HCT116 (cell line): Measurements from ENCODE around the gene TENT4A. TPM values are rescaled to one million over a fixed set of nuclear protein-coding genes. Genes with fewer than 3 reads are reported as not detected.

ENCODE experiments used
- ATAC-seq: fragments of 200-7000 bp; cut with Tn5 transposase; 2 replicates; pipeline ENCODE4 v1.9.1; 2020; ENCODE audit warnings: mild to moderate bottlenecking, moderate library complexity
- BruUV-seq: library from RNA; stranded (reverse); fragments of 400-500 nt; replicated peaks from 2 replicates; lab custom pipeline; 2021; lab: Mats Ljungman, UMichigan
- CTCF ChIA-PET: fragments of 300-600 bp; sonication (Branson Sonifier 250); formaldehyde crosslinking; loops from one replicate; lab custom pipeline; 2021; ENCODE audit warnings: antibody characterized with exemption; lab: Charles Lee
- POLR2A ChIA-PET: fragments of 300-600, 350-600 bp; sonication (Branson Sonifier 250); formaldehyde crosslinking; loops from one replicate; lab custom pipeline; 2021; ENCODE audit warnings: antibody characterized with exemption; lab: Charles Lee
- RAD21 ChIA-PET, 2 experiments: fragments of 300-600 bp; sonication (Branson Sonifier 250); formaldehyde crosslinking; loops; one replicate each; lab custom pipeline; 2023; ENCODE audit warnings: low total read pairs in 2 of 2; ENCODE audit not compliant: uncharacterized antibody in 2 of 2, unreplicated experiment in 2 of 2, low non-redundant PET in 1 of 2; lab: Charles Lee
- DNase-seq: peaks from one replicate; pipeline ENCODE4 v3.0.0-alpha.2; 2010; ENCODE audit warnings: low read depth, low spot score
- H2AFZ ChIP-seq: fragments of 200-600 bp; shearing (Covaris generic), sonication (generic); 2 replicates; pipeline ENCODE4 v1.6.1; 2017; ENCODE audit warnings: low read depth, mixed run types, mixed read lengths, antibody characterized with exemption, low read length; ENCODE audit not compliant: poor library complexity, severe bottlenecking
- H3K27ac ChIP-seq: 2 replicates; pipeline ENCODE4 v1.5.1; 2012; ENCODE audit warnings: low read depth, low read length
- H3K27me3 ChIP-seq: fragments of 200-600 bp; sonication (generic); 2 replicates; pipeline ENCODE4 v1.6.1; 2016; ENCODE audit warnings: mixed run types, low read length, mixed read lengths; ENCODE audit not compliant: insufficient read depth
- H3K36me3 ChIP-seq, 2 experiments: fragments of 200-500 bp in 1 of 2; fragments of 200-600 bp in 1 of 2; sonication (Bioruptor generic) in 1 of 2; sonication (generic) in 1 of 2; 2 replicates each; pipeline versions ENCODE4 v1.5.1 to v1.6.1; 2014 to 2016; ENCODE audit warnings: low read length in 2 of 2, inconsistent platforms in 1 of 2, mixed read lengths in 1 of 2, mixed run types in 1 of 2; ENCODE audit not compliant: insufficient read depth in 2 of 2, control insufficient read depth in 1 of 2
- H3K4me1 ChIP-seq, 2 experiments: fragments of 200-600 bp in 1 of 2; sonication (generic) in 1 of 2; 2 replicates each; pipeline versions ENCODE4 v1.5.1 to v1.6.1; 2012 to 2017; ENCODE audit warnings: low read length in 2 of 2, inconsistent platforms in 1 of 2, mild to moderate bottlenecking in 1 of 2, mixed read lengths in 1 of 2, mixed run types in 1 of 2, moderate library complexity in 1 of 2; ENCODE audit not compliant: insufficient read depth in 2 of 2, control insufficient read depth in 1 of 2
- H3K4me2 ChIP-seq: fragments of 200-600 bp; sonication (generic); 2 replicates; pipeline ENCODE4 v1.6.1; 2017; ENCODE audit warnings: mixed run types, low read length, mixed read lengths
- H3K4me3 ChIP-seq, 2 experiments: fragments of 200-600 bp in 1 of 2; sonication (generic) in 1 of 2; replicated peaks in 1 of 2; 2 replicates each; pipeline ENCODE4 v1.5.1; 2011 to 2016; ENCODE audit warnings: low read length in 2 of 2, control low read depth in 1 of 2, low read depth in 1 of 2, mild to moderate bottlenecking in 1 of 2, mixed read lengths in 1 of 2, mixed run types in 1 of 2
- H3K79me2 ChIP-seq: fragments of 200-600 bp; sonication (generic); 2 replicates; pipeline ENCODE4 v1.6.1; 2017; ENCODE audit warnings: mild to moderate bottlenecking, mixed run types, low read length, moderate library complexity, mixed read lengths; ENCODE audit not compliant: insufficient read depth
- H3K9ac ChIP-seq: fragments of 200-600 bp; sonication (generic); 2 replicates; pipeline ENCODE4 v1.6.1; 2016; ENCODE audit warnings: low read length, mixed read lengths
- H3K9me2 ChIP-seq: fragments of 200-600 bp; sonication (generic), shearing (Covaris generic); 2 replicates; pipeline ENCODE4 v1.6.1; 2017; ENCODE audit warnings: mixed run types, mild to moderate bottlenecking, moderate library complexity; ENCODE audit not compliant: insufficient read depth
- H3K9me3 ChIP-seq, 2 experiments: fragments of 200-500 bp in 1 of 2; fragments of 200-600 bp in 1 of 2; sonication (Bioruptor generic) in 1 of 2; sonication (generic) in 1 of 2; 2 replicates each; pipeline ENCODE4 v1.6.1; 2014 to 2017; ENCODE audit warnings: low read length in 2 of 2, mixed read lengths in 2 of 2, inconsistent platforms in 1 of 2, low read depth in 1 of 2, mild to moderate bottlenecking in 1 of 2, mixed run types in 1 of 2, moderate library complexity in 1 of 2; ENCODE audit not compliant: control insufficient read depth in 1 of 2, insufficient read depth in 1 of 2
- H4K20me1 ChIP-seq: fragments of 200-600 bp; sonication (generic), shearing (Covaris generic); 2 replicates; pipeline ENCODE4 v1.6.1; 2017; ENCODE audit warnings: mixed run types, mild to moderate bottlenecking, moderate library complexity; ENCODE audit not compliant: insufficient read depth
- FOSL1 ChIP-seq: IDR thresholded peaks from 2 replicates; pipeline ENCODE4 v1.6.1; 2012; ENCODE audit warnings: low read depth
- MAX ChIP-seq: IDR thresholded peaks from 2 replicates; pipeline ENCODE4 v1.6.1; 2012
- TCF7L2 ChIP-seq: IDR thresholded peaks from 2 replicates; pipeline ENCODE4 v1.7.0; 2011; ENCODE audit warnings: borderline replicate concordance, inconsistent platforms; ENCODE audit not compliant: insufficient read depth, insufficient read length; ENCODE audit errors: extremely low read depth
- ZFX ChIP-seq: fragments of 450-650 bp; IDR thresholded peaks from 2 replicates; pipeline ENCODE4 v1.6.1; 2017
- intact Hi-C: fragments of 100-400 bp; cut with micrococcal nuclease; formaldehyde crosslinking; loops from 2 replicates; pipeline ENCODE4 v1.10.0; 2022
- total RNA-seq: library from RNA; stranded (reverse); gene quantifications from one replicate; pipeline ENCODE4 v1.2.1, GENCODE V29; 2021; ENCODE audit not compliant: unreplicated experiment
- TF ChIP-seq, protein P1 (sequence below): IDR thresholded peaks from 2 replicates; pipeline ENCODE4 v1.6.1; 2012; ENCODE audit warnings: low read depth

Gene TENT4A
- total RNA-seq, 1 experiment from 2014 or later = 39.8 TPM

DNA sequence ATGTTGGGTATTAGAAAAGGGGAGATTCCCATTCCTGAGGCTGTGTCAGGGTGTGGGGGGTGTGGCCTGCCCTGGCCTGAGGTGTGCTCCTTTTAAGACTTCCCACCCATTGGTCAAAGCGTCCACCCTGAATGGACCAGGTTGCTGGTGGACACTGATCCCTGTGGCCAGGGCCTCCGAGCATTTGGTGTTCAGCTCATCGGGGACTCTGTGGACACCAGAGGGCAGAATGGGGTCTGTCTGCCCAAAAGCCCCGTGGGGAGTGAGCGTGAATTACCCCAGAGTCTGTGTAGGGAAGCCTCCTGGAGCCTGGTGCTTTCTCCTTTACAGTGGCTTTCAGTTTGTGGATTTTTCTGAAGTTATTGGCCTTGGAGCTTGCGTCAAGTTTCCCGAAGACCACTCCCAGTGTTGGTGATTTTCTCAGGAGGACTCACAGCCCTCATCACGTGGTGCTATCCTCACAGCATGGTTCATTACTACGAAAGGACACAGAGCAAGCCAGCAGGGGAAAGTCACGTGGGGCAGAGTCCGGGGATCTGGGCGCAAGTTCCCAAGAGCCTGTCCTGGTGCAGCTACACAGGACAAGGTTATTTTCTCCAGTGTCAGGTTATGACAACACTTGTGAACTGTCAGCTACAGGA is 55.5 kb downstream of the TENT4A start:
- no peaks in the 10 kb centered on the region for H3K79me2 ChIP-seq
- no peaks in the 10 kb centered on the region for H3K36me3 ChIP-seq
- intact Hi-C loops = loop anchor here (5.0 kb wide), 1 partner anchor 1089 kb away; no protein-coding TSS in a partner anchor
- H3K4me1 ChIP-seq = peaks cover 21 to 23% of the 10 kb centered on the region in 2 experiments
- no peaks in the 10 kb centered on the region for H3K9me2 ChIP-seq
- H4K20me1 ChIP-seq = no peaks in the 10 kb centered on the region
- TF ChIP-seq FOSL1 (no peak), TCF7L2 (no peak), MAX (no peak), ZFX (no peak)
- TF ChIP-seq, protein P1, sequence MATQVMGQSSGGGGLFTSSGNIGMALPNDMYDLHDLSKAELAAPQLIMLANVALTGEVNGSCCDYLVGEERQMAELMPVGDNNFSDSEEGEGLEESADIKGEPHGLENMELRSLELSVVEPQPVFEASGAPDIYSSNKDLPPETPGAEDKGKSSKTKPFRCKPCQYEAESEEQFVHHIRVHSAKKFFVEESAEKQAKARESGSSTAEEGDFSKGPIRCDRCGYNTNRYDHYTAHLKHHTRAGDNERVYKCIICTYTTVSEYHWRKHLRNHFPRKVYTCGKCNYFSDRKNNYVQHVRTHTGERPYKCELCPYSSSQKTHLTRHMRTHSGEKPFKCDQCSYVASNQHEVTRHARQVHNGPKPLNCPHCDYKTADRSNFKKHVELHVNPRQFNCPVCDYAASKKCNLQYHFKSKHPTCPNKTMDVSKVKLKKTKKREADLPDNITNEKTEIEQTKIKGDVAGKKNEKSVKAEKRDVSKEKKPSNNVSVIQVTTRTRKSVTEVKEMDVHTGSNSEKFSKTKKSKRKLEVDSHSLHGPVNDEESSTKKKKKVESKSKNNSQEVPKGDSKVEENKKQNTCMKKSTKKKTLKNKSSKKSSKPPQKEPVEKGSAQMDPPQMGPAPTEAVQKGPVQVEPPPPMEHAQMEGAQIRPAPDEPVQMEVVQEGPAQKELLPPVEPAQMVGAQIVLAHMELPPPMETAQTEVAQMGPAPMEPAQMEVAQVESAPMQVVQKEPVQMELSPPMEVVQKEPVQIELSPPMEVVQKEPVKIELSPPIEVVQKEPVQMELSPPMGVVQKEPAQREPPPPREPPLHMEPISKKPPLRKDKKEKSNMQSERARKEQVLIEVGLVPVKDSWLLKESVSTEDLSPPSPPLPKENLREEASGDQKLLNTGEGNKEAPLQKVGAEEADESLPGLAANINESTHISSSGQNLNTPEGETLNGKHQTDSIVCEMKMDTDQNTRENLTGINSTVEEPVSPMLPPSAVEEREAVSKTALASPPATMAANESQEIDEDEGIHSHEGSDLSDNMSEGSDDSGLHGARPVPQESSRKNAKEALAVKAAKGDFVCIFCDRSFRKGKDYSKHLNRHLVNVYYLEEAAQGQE = no peak
- TF ChIP-seq, all 23 proteins: peak for 0
- Histone ChIP-seq H3K9ac (no peak overlapping the region), H3K9me3 (no peaks in the 10 kb centered on the region), H3K27me3 (no peaks in the 10 kb centered on the region), H3K4me3 (no peak overlapping the region), H3K27ac (no peak overlapping the region), H2AFZ (no peak overlapping the region), H3K4me2 (no peak overlapping the region)
- ChIA-PET POLR2A (no interaction called here), RAD21 (no interaction called here), CTCF (interaction anchor here (0.9 to 1.4 kb wide), 3 partner anchors 9 to 977 kb away, joined by 3 to 5 read pairs (median 3); no protein-coding TSS in a partner anchor)
- BruUV-seq = no TSS peak
- no peak for ATAC-seq
- no peak for DNase-seq
